ENCODE results near the gene COL13A1.

DNA sequence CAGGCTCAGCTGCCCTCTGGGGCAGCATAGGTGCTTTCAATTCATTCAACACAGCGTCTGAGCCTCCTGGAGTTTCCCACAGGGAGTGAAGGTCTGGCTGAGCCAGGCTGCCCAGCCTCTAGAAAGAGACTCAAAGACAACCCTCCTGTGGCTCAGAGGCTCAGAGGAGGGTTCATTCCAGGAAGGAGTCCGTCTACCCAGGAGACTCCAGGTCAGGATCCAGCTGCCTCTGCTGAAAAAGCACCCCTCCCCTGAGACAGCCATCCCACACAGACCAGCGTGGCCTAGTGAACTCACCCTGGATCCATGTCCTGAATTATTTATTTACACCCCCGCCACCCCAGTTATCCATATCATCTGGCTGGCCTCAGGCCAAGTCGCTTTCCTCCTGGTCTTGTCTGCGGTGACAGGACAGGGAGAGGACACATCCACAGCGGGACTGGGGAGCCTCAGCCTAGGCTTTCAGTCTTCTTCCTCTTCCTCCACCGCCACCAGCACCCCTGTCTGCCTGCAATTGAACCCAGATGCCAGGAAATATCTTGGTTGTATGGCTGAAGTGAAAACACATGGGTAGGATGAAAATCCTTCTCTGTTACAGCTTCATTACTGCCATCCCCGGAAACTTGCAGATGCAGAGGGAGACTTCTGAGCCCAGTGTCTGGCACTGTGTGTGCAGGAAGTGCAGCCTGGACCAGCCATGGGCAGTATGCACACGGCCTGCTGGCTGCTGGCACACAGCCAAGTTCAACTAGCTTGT, 44.0 kb upstream of the COL13A1 start:
- TF ChIP-seq POLR2A (IDR thresholded peaks at IDR 0.05): no peak
- TF ChIP-seq, protein P1, sequence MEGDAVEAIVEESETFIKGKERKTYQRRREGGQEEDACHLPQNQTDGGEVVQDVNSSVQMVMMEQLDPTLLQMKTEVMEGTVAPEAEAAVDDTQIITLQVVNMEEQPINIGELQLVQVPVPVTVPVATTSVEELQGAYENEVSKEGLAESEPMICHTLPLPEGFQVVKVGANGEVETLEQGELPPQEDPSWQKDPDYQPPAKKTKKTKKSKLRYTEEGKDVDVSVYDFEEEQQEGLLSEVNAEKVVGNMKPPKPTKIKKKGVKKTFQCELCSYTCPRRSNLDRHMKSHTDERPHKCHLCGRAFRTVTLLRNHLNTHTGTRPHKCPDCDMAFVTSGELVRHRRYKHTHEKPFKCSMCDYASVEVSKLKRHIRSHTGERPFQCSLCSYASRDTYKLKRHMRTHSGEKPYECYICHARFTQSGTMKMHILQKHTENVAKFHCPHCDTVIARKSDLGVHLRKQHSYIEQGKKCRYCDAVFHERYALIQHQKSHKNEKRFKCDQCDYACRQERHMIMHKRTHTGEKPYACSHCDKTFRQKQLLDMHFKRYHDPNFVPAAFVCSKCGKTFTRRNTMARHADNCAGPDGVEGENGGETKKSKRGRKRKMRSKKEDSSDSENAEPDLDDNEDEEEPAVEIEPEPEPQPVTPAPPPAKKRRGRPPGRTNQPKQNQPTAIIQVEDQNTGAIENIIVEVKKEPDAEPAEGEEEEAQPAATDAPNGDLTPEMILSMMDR (IDR thresholded peaks at IDR 0.05): no peak
